HG02885 (cell line): Measurements from ENCODE around the gene HDAC6.
A peak's percentile ranks its signal among the peaks of the same experiment; 100 is the strongest.

Experiments used
- ATAC-seq: cut with Tn5 transposase; IDR thresholded peaks from one replicate; pipeline ENCODE4 v1.9.1; 2021; ENCODE audit warnings: mild to moderate bottlenecking; ENCODE audit not compliant: unreplicated experiment, poor library complexity

The HDAC6 gene

GRCh38 chrX:48801280-48802088, at the start of gene HDAC6:
HDAC6 (plus strand) TSS chrX:48802067; CDS start chrX:48802693, 626 bp downstream.
- peak; percentile 83 for ATAC-seq

- no peak for ATAC-seq
These were observed 49.4 kb upstream of the HDAC6 start for GRCh38 chrX:48752498-48752897.

- no peak for ATAC-seq
These were observed 48.1 kb upstream of the HDAC6 start for GRCh38 chrX:48753708-48754228.

GRCh38 chrX:48754238-48754637, 47.6 kb upstream of the HDAC6 start:
- ATAC-seq = no peak

- no peak for ATAC-seq
These were observed 40.0 kb upstream of the HDAC6 start, which contains the start of gene GLOD5 for GRCh38 chrX:48761674-48762471. GLOD5 (plus strand) TSS chrX:48761747; CDS start chrX:48761791, 44 bp downstream.

- ATAC-seq = no peak
These were observed 32.6 kb upstream of the HDAC6 start for GRCh38 chrX:48769230-48769629.

GRCh38 chrX:48770296-48770695, 31.6 kb upstream of the HDAC6 start:
- ATAC-seq = no peak

- no peak for ATAC-seq
These were observed 29.3 kb upstream of the HDAC6 start for GRCh38 chrX:48772602-48773001.

GRCh38 chrX:48776818-48777439, 24.9 kb upstream of the HDAC6 start:
- no peak for ATAC-seq

- no peak for ATAC-seq
These were observed 22.5 kb upstream of the HDAC6 start for GRCh38 chrX:48779399-48779798.

- no peak for ATAC-seq
These were observed 20.2 kb upstream of the HDAC6 start for GRCh38 chrX:48781705-48782104.

- no peak for ATAC-seq
These were observed 19.7 kb upstream of the HDAC6 start for GRCh38 chrX:48782216-48782615.

GRCh38 chrX:48782795-48783194, 19.1 kb upstream of the HDAC6 start:
- no peak for ATAC-seq

- ATAC-seq = no peak
These were observed 17.1 kb upstream of the HDAC6 start for GRCh38 chrX:48784726-48785125.

- ATAC-seq = no peak
These were observed 16.7 kb upstream of the HDAC6 start for GRCh38 chrX:48785186-48785539.

- ATAC-seq = no peak
These were observed 16.2 kb upstream of the HDAC6 start for GRCh38 chrX:48785540-48786214.

- ATAC-seq = no peak
These were observed 15.5 kb upstream of the HDAC6 start, which contains the start of gene GATA1 for GRCh38 chrX:48786341-48786800. GATA1 (plus strand) TSS chrX:48786590; CDS start chrX:48791110, 4,520 bp downstream.

- ATAC-seq = no peak
These were observed 14.9 kb upstream of the HDAC6 start for GRCh38 chrX:48786825-48787504.
